ENCODE measurements around the gene IGBP1. TPM values are rescaled to one million over a fixed set of nuclear protein-coding genes. Genes with fewer than 3 reads are reported as not detected.
A peak's percentile ranks its signal among the peaks of the same experiment; 100 is the strongest.

The IGBP1 gene
- total RNA-seq (10 to 100 TPM; 28.1 to 82.3 (median 68.5) TPM), polyA plus RNA-seq (10 to 100 TPM; 41.5 to 47.3 (median 44.6) TPM)
- long read RNA-seq, donor 1, transcript IGBP1-201 (6 exons, 1,862 nt), result major isoform, 9 of 9 reads
- long read RNA-seq, donor 1, partial matches to known transcripts, result 0 of 9 reads
- long read RNA-seq, donor 1, other reads (novel, unspliced or antisense), result 0 of 9 reads
- long read RNA-seq, donor 2, transcript IGBP1-201 (6 exons, 1,862 nt), result major isoform, 16 of 16 reads
- long read RNA-seq, donor 2, partial matches to known transcripts, result 0 of 16 reads
- long read RNA-seq, donor 2, other reads (novel, unspliced or antisense), result 0 of 16 reads
- long read RNA-seq, donor 3, transcript IGBP1-201 (6 exons, 1,862 nt), result major isoform, 9 of 17 reads
- long read RNA-seq, donor 3, partial matches to known transcripts, result 7 of 17 reads
- long read RNA-seq, donor 3, other reads (novel, unspliced or antisense), result 0 of 17 reads
- long read RNA-seq, donor 4, transcript IGBP1-201 (6 exons, 1,862 nt), result major isoform, 32 of 45 reads
- long read RNA-seq, donor 4, partial matches to known transcripts, result 0 of 45 reads
- long read RNA-seq, donor 4, other reads (novel, unspliced or antisense), result 13 of 45 reads
- long read RNA-seq, donor 5, transcript IGBP1-201 (6 exons, 1,862 nt), result major isoform, 47 of 57 reads
- long read RNA-seq, donor 5, partial matches to known transcripts, result 3 of 57 reads
- long read RNA-seq, donor 5, other reads (novel, unspliced or antisense), result 6 of 57 reads
- long read RNA-seq, donor 6, transcript IGBP1-201 (6 exons, 1,862 nt), result major isoform, 34 of 53 reads
- long read RNA-seq, donor 6, partial matches to known transcripts, result 4 of 53 reads
- long read RNA-seq, donor 6, other reads (novel, unspliced or antisense), result 14 of 53 reads
- long read RNA-seq, donor 7, transcript IGBP1-201 (6 exons, 1,862 nt), result major isoform, 6 of 7 reads
- long read RNA-seq, donor 7, partial matches to known transcripts, result 0 of 7 reads
- long read RNA-seq, donor 7, other reads (novel, unspliced or antisense), result 0 of 7 reads
- long read RNA-seq, donor 8, transcript IGBP1-201 (6 exons, 1,862 nt), result major isoform, 23 of 30 reads
- long read RNA-seq, donor 8, partial matches to known transcripts, result 6 of 30 reads
- long read RNA-seq, donor 8, other reads (novel, unspliced or antisense), result 0 of 30 reads
- long read RNA-seq, donor 9, transcript IGBP1-201 (6 exons, 1,862 nt), result major isoform, 18 of 18 reads
- long read RNA-seq, donor 9, partial matches to known transcripts, result 0 of 18 reads
- long read RNA-seq, donor 9, other reads (novel, unspliced or antisense), result 0 of 18 reads
- long read RNA-seq, donor 10, transcript IGBP1-201 (6 exons, 1,862 nt), result major isoform, 6 of 6 reads
- long read RNA-seq, donor 10, partial matches to known transcripts, result 0 of 6 reads
- long read RNA-seq, donor 10, other reads (novel, unspliced or antisense), result 0 of 6 reads

DNA sequence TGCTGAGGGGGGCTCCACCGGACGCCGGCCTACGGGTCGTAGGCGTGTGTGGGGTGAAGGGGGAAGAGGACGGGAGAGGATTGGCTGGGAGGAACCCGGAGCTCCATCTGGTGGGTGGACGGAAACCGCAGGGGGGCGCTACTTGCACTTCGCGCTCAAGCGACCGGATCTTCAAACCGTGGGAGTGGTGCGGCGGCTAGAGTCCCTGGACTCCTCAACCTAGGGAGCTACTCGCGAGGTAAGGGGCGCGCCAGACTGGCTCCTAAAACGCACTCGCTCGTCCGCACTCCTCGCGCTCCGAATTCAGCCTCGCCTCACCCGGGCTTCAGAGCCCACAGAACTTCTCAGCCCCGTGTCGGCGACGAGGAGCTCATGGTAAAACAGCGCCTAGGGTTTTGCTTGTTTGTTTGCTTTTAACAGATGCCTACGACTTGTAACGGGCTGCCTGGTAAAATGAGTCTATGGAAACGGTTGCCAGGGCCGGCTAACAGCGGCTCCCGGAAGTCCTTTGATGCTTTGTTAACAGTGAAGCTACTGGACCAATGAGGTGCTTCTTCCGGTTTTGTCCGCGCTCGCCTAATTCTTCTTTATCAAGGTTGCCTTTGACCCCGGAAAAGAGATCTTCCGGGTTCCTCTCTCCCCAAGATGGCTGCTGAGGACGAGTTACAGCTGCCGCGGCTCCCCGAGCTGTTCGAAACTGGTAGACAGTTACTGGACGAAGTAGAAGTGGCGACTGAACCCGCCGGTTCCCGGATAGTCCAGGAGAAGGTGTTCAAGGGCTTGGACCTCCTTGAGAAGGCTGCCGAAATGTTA, at the start of gene IGBP1:
Gene IGBP1 (plus strand): TSS at position 145 of the 813 bp plus-strand sequence. CDS start 501 bp downstream, at position 646.
- H3K9me3 ChIP-seq (replicated peaks in 1 of 3), result no peaks in the 10 kb centered on the region
- peak; percentile 22 to 64 (median 46) for TF ChIP-seq CTCF (IDR thresholded peaks at IDR 0.05)
- TF ChIP-seq POLR2A (IDR thresholded peaks at IDR 0.05), result peak in 1 of 2 donors; percentile 43
- H3K4me1 ChIP-seq (replicated peaks in 1 of 2), result peaks cover 0 to 10% of the 10 kb centered on the region in 2 donors
- H3K27me3 ChIP-seq, result peaks cover 7% of the 10 kb centered on the region
- H3K4me3 ChIP-seq, result peak within 1 kb of the TSS; percentile 32 to 77 (median 66)
- H3K36me3 ChIP-seq (replicated peaks in 1 of 2), result no peaks in the 10 kb centered on the region
- H3K27ac ChIP-seq, result peak within 1 kb of the TSS; percentile 60 to 90 (median 66)
- peak; percentile 69 to 93 (median 82) for DNase-seq
- 0 to 32% (median 15%) methylated on average over 21 to 59 of the region's 59 CpGs for WGBS, 4 donors
- intact Hi-C loops (cut with DNase I), result no loop called here

DNA sequence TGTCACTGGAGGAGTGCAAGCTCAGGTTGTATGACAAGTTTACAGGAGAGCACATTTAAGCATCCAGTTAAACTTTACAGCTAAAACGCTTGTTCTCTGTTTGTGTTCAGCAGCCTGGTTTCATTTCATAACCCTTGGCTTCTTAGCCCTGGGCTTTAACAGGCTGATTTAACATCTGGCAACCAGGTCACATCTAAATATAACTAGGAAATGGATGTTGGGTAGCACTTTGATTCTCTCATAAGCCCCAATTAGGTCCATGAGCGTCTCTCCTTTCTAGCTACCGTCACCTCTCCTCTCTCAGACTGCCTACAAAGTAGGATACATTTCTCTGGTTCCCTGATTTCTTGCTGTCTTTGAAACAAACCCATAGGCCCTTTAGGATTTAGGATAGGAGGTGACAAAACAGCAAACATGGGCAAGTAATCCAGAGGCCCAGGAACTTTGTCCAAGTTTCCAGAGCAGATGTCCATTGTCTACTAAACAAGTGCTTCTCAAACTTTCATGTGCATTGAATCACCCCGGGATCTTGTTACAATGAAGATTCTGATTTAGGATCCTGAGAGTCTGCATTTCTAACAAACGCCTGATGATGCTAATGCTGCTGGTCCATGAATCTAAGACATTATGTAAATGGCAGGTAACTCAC, 48.5 kb upstream of the IGBP1 start:
- Histone ChIP-seq H3K27me3 (peaks cover 9% of the 10 kb centered on the region), H3K4me3 (no peak overlapping the region), H3K4me1 (replicated peaks in 1 of 2) (no peaks in the 10 kb centered on the region), H3K27ac (no peak overlapping the region), H3K9me3 (replicated peaks in 1 of 3) (no peaks in the 10 kb centered on the region), H3K36me3 (replicated peaks in 1 of 2) (no peaks in the 10 kb centered on the region)
- DNase-seq, result no peak
- WGBS, 4 donors, result 67 to 80% (median 76%) methylated on average over 5 of the region's 5 CpGs
- TF ChIP-seq POLR2A (IDR thresholded peaks at IDR 0.05), result no peak
- no peak for TF ChIP-seq CTCF (IDR thresholded peaks at IDR 0.05)
- intact Hi-C loops (cut with DNase I), result no loop called here

GRCh38 chrX:70087857-70088630, 45.2 kb upstream of the IGBP1 start:
- intact Hi-C loops (cut with DNase I), result no loop called here
- TF ChIP-seq POLR2A (IDR thresholded peaks at IDR 0.05), result no peak
- no peak for TF ChIP-seq CTCF (IDR thresholded peaks at IDR 0.05)
- Histone ChIP-seq H3K27ac (no peak overlapping the region), H3K36me3 (replicated peaks in 1 of 2) (no peaks in the 10 kb centered on the region), H3K9me3 (replicated peaks in 1 of 3) (no peaks in the 10 kb centered on the region), H3K4me1 (replicated peaks in 1 of 2) (no peaks in the 10 kb centered on the region), H3K4me3 (no peak overlapping the region), H3K27me3 (peaks cover 4% of the 10 kb centered on the region)
- peak in 1 of 7 donors; percentile 4 for DNase-seq
- 56 to 76% (median 67%) methylated on average over 11 of the region's 11 CpGs for WGBS, 4 donors
